A549 (cell line): ENCODE data around the gene BMP3. TPM values are rescaled to one million over a fixed set of nuclear protein-coding genes. Genes with fewer than 3 reads are reported as not detected.

ENCODE experiments used
- ATAC-seq, 2 experiments: fragments of 200-7000 bp in 1 of 2; fragments of >200 bp in 1 of 2; cut with Nextera tagmentation in 1 of 2; cut with Tn5 transposase in 1 of 2; 3 replicates each; pipeline versions ENCODE4 v1.8.0 to v1.9.1; 2018 to 2020; ENCODE audit warnings: mild to moderate bottlenecking in 1 of 2, moderate library complexity in 1 of 2
- CTCF ChIA-PET: fragments of 300-600 bp; sonication (Branson Sonifier 250); formaldehyde crosslinking; extraction: SDS; loops from one replicate; lab custom pipeline; 2021; ENCODE audit warnings: antibody characterized with exemption, inconsistent platforms; lab: Yijun Ruan, JAX
- POLR2A ChIA-PET: fragments of 350-600 bp; formaldehyde crosslinking; extraction: SDS; loops from one replicate; lab custom pipeline; 2021; ENCODE audit warnings: antibody characterized with exemption, inconsistent platforms; lab: Yijun Ruan, JAX
- DNase-seq, 2 experiments: peaks; one replicate each; pipeline versions ENCODE4 v3.0.0 to v3.0.0-alpha.2; 2011 to 2016; ENCODE audit warnings: low read depth in 1 of 2, low spot score in 1 of 2
- FAIRE-seq: peaks from 2 replicates; lab custom pipeline; 2011; peaks lifted over from hg19 to GRCh38; lab: Jason Lieb, UNC
- H3K27ac ChIP-seq, 2 experiments: fragments of >200 bp; sonication (Bioruptor Twin); formaldehyde crosslinking; 3 replicates each; pipeline ENCODE4 v1.5.1; 2016 to 2017
- H3K4me1 ChIP-seq: fragments of >200 bp; sonication (Bioruptor Twin); formaldehyde crosslinking; 3 replicates; pipeline ENCODE4 v1.6.1; 2016
- H3K4me2 ChIP-seq: fragments of >200 bp; sonication (Bioruptor Twin); formaldehyde crosslinking; 3 replicates; pipeline ENCODE4 v1.6.1; 2016
- H3K4me3 ChIP-seq: fragments of >200 bp; sonication (Bioruptor Twin); formaldehyde crosslinking; 3 replicates; pipeline ENCODE4 v1.5.1; 2016
- H3K9me3 ChIP-seq: fragments of >200 bp; sonication (Bioruptor Twin); formaldehyde crosslinking; 3 replicates; pipeline ENCODE4 v1.6.1; 2016
- ATOH8 ChIP-seq: fragments of 250-450 bp; sonication (Bioruptor Pico); IDR thresholded peaks from 2 replicates; pipeline ENCODE4 v1.5.0; 2020; ENCODE audit warnings: low read depth, mild to moderate bottlenecking, moderate library complexity
- CEBPB ChIP-seq, 2 experiments: fragments of >200 bp in 1 of 2; sonication (Bioruptor Twin) in 1 of 2; formaldehyde crosslinking in 1 of 2; IDR thresholded peaks; 2 replicates each; pipeline ENCODE4 v1.6.1; 2012 to 2016
- CHD4 ChIP-seq: fragments of 200-600 bp; sonication (generic); IDR thresholded peaks from 2 replicates; pipeline ENCODE4 v1.6.1; 2016; ENCODE audit warnings: antibody characterized with exemption, mild to moderate bottlenecking, borderline replicate concordance
- EHF ChIP-seq: fragments of 250-450 bp; sonication (Bioruptor Pico); IDR thresholded peaks from 2 replicates; pipeline ENCODE4 v1.5.0; 2020; ENCODE audit warnings: mild to moderate bottlenecking
- FOSB ChIP-seq: fragments of 250-450 bp; sonication (Bioruptor Pico); IDR thresholded peaks from 2 replicates; pipeline ENCODE4 v1.5.0; 2020; ENCODE audit warnings: mild to moderate bottlenecking, moderate library complexity
- FOXS1 ChIP-seq: fragments of 250-450 bp; sonication (Bioruptor Pico); IDR thresholded peaks from 2 replicates; pipeline ENCODE4 v1.5.0; 2020; ENCODE audit warnings: mild to moderate bottlenecking, moderate library complexity
- GATA3 ChIP-seq: IDR thresholded peaks from 2 replicates; pipeline ENCODE4 v1.6.1; 2012; ENCODE audit warnings: borderline replicate concordance
- HDAC2 ChIP-seq: fragments of 200-600 bp; sonication (generic); IDR thresholded peaks from 2 replicates; pipeline ENCODE4 v1.6.1; 2016
- HEYL ChIP-seq: fragments of 250-450 bp; sonication (Bioruptor Pico); IDR thresholded peaks from 2 replicates; pipeline ENCODE4 v1.8.0; 2021; ENCODE audit warnings: mild to moderate bottlenecking, moderate library complexity
- HOXB5 ChIP-seq: fragments of 250-450 bp; sonication (Bioruptor Pico); IDR thresholded peaks from 2 replicates; pipeline ENCODE4 v1.5.0; 2020; ENCODE audit warnings: mild to moderate bottlenecking, moderate library complexity
- MAFK ChIP-seq: fragments of 450-650 bp; IDR thresholded peaks from 2 replicates; pipeline ENCODE4 v1.6.1; 2014; ENCODE audit not compliant: partially characterized antibody
- NPAS2 ChIP-seq: fragments of 250-450 bp; sonication (Bioruptor Pico); IDR thresholded peaks from 2 replicates; pipeline ENCODE4 v1.8.0; 2022; ENCODE audit warnings: mild to moderate bottlenecking, moderate library complexity, borderline replicate concordance
- PBX3 ChIP-seq: IDR thresholded peaks from 2 replicates; pipeline ENCODE4 v1.6.1; 2012
- PHF8 ChIP-seq: fragments of 200-600 bp; sonication (generic); IDR thresholded peaks from 2 replicates; pipeline ENCODE4 v1.6.1; 2016; ENCODE audit warnings: low read depth, mild to moderate bottlenecking, antibody characterized with exemption, moderate library complexity, borderline replicate concordance
- POLR2AphosphoS2 ChIP-seq: conservative IDR thresholded peaks from 2 replicates; pipeline ENCODE4 v1.6.1; 2012; ENCODE audit warnings: low read length, improper control_type of control experiment, inconsistent platforms
- RAD21 ChIP-seq, 2 experiments: fragments of >200 bp in 1 of 2; sonication (Bioruptor Twin) in 1 of 2; formaldehyde crosslinking in 1 of 2; IDR thresholded peaks in 1 of 2; conservative IDR thresholded peaks in 1 of 2; 2 replicates in 1 of 2; 3 replicates in 1 of 2; pipeline ENCODE4 v1.6.1; 2012 to 2018; ENCODE audit warnings: inconsistent platforms in 1 of 2
- RFX5 ChIP-seq: fragments of 450-650 bp; IDR thresholded peaks from 2 replicates; pipeline ENCODE4 v1.7.1; 2014; ENCODE audit warnings: antibody characterized with exemption, mild to moderate bottlenecking, moderate library complexity
- SMC3 ChIP-seq: fragments of >200 bp; sonication (Bioruptor Twin); formaldehyde crosslinking; IDR thresholded peaks from 3 replicates; pipeline ENCODE4 v1.6.1; 2018; ENCODE audit warnings: inconsistent platforms
- TFCP2L1 ChIP-seq: fragments of 250-450 bp; sonication (Bioruptor Pico); IDR thresholded peaks from 2 replicates; pipeline ENCODE4 v1.5.0; 2021; ENCODE audit warnings: mild to moderate bottlenecking
- TP53 ChIP-seq: fragments of 250-450 bp; sonication (Bioruptor Pico); IDR thresholded peaks from 2 replicates; pipeline ENCODE4 v1.5.0; 2021; ENCODE audit warnings: mild to moderate bottlenecking, moderate library complexity
- USF2 ChIP-seq: fragments of 450-650 bp; IDR thresholded peaks from 2 replicates; pipeline ENCODE4 v1.6.1; 2014; ENCODE audit warnings: antibody characterized with exemption
- ZSCAN20 ChIP-seq: fragments of 250-450 bp; sonication (Bioruptor Pico); IDR thresholded peaks from 2 replicates; pipeline ENCODE4 v1.8.0; 2022; ENCODE audit warnings: mild to moderate bottlenecking, moderate library complexity
- WGBS: methylation state at CpG from one replicate; pipeline ENCODE4 v1.1.6; 2017; ENCODE audit errors: missing lambda C conversion rate; 5-methylcytosine and 5-hydroxymethylcytosine counted together
- polyA plus RNA-seq, 4 experiments: library from polyadenylated mRNA; depleted of rRNA in 3 of 4; stranded (reverse); fragments of >200 nt; fragmentation: RNase III in 1 of 4; extraction: RNeasy Plus Mini Kit Qiagen cat#74134 plus additional on column Dnase treatment in 1 of 4; gene quantifications; 2 replicates in 3 of 4; 3 replicates in 1 of 4; pipeline ENCODE4 v1.2.3, GENCODE V29; 2011 to 2017
- TF ChIP-seq, protein P1 (sequence below): fragments of >200 bp; sonication (Bioruptor Twin); formaldehyde crosslinking; IDR thresholded peaks from 3 replicates; pipeline ENCODE4 v1.5.1; 2016

Gene BMP3
- polyA plus RNA-seq, 2 of the 4 experiments (the other 2 are of a cell fraction), result not detected

GRCh38 chr4:80989921-80990544, 40.5 kb upstream of the BMP3 start:
- no peak overlapping the region for H3K27ac ChIP-seq
- no peaks in the 10 kb centered on the region for H3K4me1 ChIP-seq
- H3K4me2 ChIP-seq, result no peak overlapping the region
- ATAC-seq, result peak; percentile 59 to 71; a peak in 4 of 6 replicates
- POLR2A ChIA-PET, result no interaction called here
- 3% methylated on average over 2 of the region's 2 CpGs for whole genome bisulfite sequencing
- CTCF ChIA-PET, result interaction anchor here (0.8 to 1.4 kb wide), 5 partner anchors 10 to 628 kb away, joined by 3 to 6 read pairs (median 3); no protein-coding TSS in a partner anchor
- no peaks in the 10 kb centered on the region for H3K9me3 ChIP-seq
- no peak for FAIRE-seq
- peak; percentile 1 to 59 for DNase-seq
- TF ChIP-seq SMC3, result peak; percentile 49
- TF ChIP-seq PBX3, result no peak
- TF ChIP-seq, protein P1, sequence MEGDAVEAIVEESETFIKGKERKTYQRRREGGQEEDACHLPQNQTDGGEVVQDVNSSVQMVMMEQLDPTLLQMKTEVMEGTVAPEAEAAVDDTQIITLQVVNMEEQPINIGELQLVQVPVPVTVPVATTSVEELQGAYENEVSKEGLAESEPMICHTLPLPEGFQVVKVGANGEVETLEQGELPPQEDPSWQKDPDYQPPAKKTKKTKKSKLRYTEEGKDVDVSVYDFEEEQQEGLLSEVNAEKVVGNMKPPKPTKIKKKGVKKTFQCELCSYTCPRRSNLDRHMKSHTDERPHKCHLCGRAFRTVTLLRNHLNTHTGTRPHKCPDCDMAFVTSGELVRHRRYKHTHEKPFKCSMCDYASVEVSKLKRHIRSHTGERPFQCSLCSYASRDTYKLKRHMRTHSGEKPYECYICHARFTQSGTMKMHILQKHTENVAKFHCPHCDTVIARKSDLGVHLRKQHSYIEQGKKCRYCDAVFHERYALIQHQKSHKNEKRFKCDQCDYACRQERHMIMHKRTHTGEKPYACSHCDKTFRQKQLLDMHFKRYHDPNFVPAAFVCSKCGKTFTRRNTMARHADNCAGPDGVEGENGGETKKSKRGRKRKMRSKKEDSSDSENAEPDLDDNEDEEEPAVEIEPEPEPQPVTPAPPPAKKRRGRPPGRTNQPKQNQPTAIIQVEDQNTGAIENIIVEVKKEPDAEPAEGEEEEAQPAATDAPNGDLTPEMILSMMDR, result peak; percentile 56
- TF ChIP-seq EHF, result no peak
- no peak for TF ChIP-seq HEYL (CRISPR knock-in tag)
- no peak for TF ChIP-seq ZSCAN20 (CRISPR knock-in tag)
- no peak for TF ChIP-seq HOXB5 (CRISPR knock-in tag)
- no peak for TF ChIP-seq POLR2AphosphoS2
- TF ChIP-seq RAD21 (conservative IDR thresholded peaks at IDR 0.05 in 1 of 2, IDR thresholded peaks at IDR 0.05 in 1 of 2), result peak; percentile 36 to 38; a peak in 4 of 5 replicates
- TF ChIP-seq, all 56 proteins: peak for 3
- H3K4me3 ChIP-seq, result no peak overlapping the region

GRCh38 chr4:80990851-80991250, 39.7 kb upstream of the BMP3 start:
- ATAC-seq, result no peak
- FAIRE-seq, result no peak
- Histone ChIP-seq H3K4me1 (no peaks in the 10 kb centered on the region), H3K4me3 (no peak overlapping the region), H3K4me2 (no peak overlapping the region), H3K9me3 (no peaks in the 10 kb centered on the region), H3K27ac (no peak overlapping the region)
- DNase-seq, result no peak
- 3% methylated on average over 2 of the region's 2 CpGs for WGBS
- POLR2A ChIA-PET, result no interaction called here
- TF ChIP-seq RFX5 (no peak), TP53 (CRISPR knock-in tag) (no peak), USF2 (no peak), POLR2AphosphoS2 (no peak), MAFK (no peak), CEBPB (IDR thresholded peaks at IDR 0.05) (no peak), CHD4 (no peak), FOXS1 (no peak)
- CTCF ChIA-PET, result interaction anchor here (1.4 kb wide), 1 partner anchor 628 kb away, joined by 6 read pairs; no protein-coding TSS in a partner anchor

- Histone ChIP-seq H3K9me3 (no peaks in the 10 kb centered on the region), H3K27ac (no peak overlapping the region), H3K4me2 (no peak overlapping the region), H3K4me3 (no peak overlapping the region), H3K4me1 (no peaks in the 10 kb centered on the region)
- ChIA-PET POLR2A (no interaction called here), CTCF (no interaction called here)
- DNase-seq, result no peak
- TF ChIP-seq, protein P1, result no peak
- no peak for TF ChIP-seq GATA3
- TF ChIP-seq CHD4, result no peak
- TF ChIP-seq FOSB (CRISPR knock-in tag), result no peak
- no peak for TF ChIP-seq PHF8
- no peak for TF ChIP-seq TFCP2L1 (CRISPR knock-in tag)
- no peak for TF ChIP-seq NPAS2 (CRISPR knock-in tag)
- no peak for TF ChIP-seq HDAC2
- no peak for TF ChIP-seq ATOH8 (CRISPR knock-in tag)
- WGBS, result 2% methylated on average over 3 of the region's 3 CpGs
- FAIRE-seq, result no peak
- ATAC-seq, result no peak
Measured at GRCh38 chr4:80999943-81000342, 30.6 kb upstream of the BMP3 start.
